Right cardiac atrium (tissue), 5 donors: ENCODE results near the gene RBBP8. TPM values are rescaled to one million over a fixed set of nuclear protein-coding genes. Genes with fewer than 3 reads are reported as not detected.
A peak's percentile ranks its signal among the peaks of the same experiment; 100 is the strongest.

Experiments used
- ATAC-seq, 2 donors: fragments of 200-7000 bp; cut with Tn5 transposase; one replicate each; pipeline versions ENCODE4 v1.8.0 to v1.9.1; 2020; ENCODE audit warnings: moderate library complexity in 2 of 2, mild to moderate bottlenecking in 1 of 2
- DNase-seq, 3 donors: peaks; one replicate each; pipeline ENCODE4 v3.0.0-alpha.2; 2020
- H3K27ac ChIP-seq: one replicate; pipeline ENCODE4 v1.5.1; 2013; ENCODE audit warnings: mild to moderate bottlenecking, low read length, control low read depth, moderate library complexity
- H3K27me3 ChIP-seq: one replicate; pipeline ENCODE4 v1.6.1; 2013; ENCODE audit not compliant: control insufficient read depth, insufficient read depth
- H3K4me1 ChIP-seq: one replicate; pipeline ENCODE4 v1.6.1; 2013; ENCODE audit warnings: low read length; ENCODE audit not compliant: control insufficient read depth, insufficient read depth
- H3K4me3 ChIP-seq: one replicate; pipeline ENCODE4 v1.5.1; 2013; ENCODE audit warnings: low read length, control low read depth
- H3K9me3 ChIP-seq: one replicate; pipeline ENCODE4 v1.6.1; 2013; ENCODE audit warnings: low read length; ENCODE audit not compliant: control insufficient read depth
- WGBS: extraction: QIAGEN DNeasy Blood & Tissue Kit; methylation state at CpG from one replicate; pipeline ENCODE4 v1.1.7; 2013; 5-methylcytosine and 5-hydroxymethylcytosine counted together
- intact Hi-C, 4 donors: fragments of 100-400 bp; cut with DNase I; formaldehyde crosslinking; loops; one replicate each; pipeline versions ENCODE4 v1.11.0 to v1.14.0; 2022 to 2023
- polyA plus RNA-seq: library from polyadenylated mRNA; stranded (reverse); fragments of 200-250 nt; gene quantifications from one replicate; pipeline ENCODE4 v1.2.3, GENCODE V29; 2013
- total RNA-seq, 4 donors: library from RNA; stranded (reverse); fragmentation: NEBNext Ultra II Directional; extraction: Animal tissue kit (Norgen Biotek cat#: 25700); gene quantifications; one replicate each; pipeline ENCODE4 v1.2.1, GENCODE V29; 2021
- donor health status: healthy with polysubstance abuse.
- donor health status: DM: no; HTN: yes; CAD: no.
- donor health status: DM: no; HTN: no; CAD: no.
- donor health status: DM: no; HTN: yes; CAD: no; lungs with severe emphysema.
- donor health status: DM: yes; HTN: yes; CAD: no.

The RBBP8 gene
- total and polyA plus RNA-seq, 5 donors: 6.3 to 9.7 (median 6.6) TPM

GRCh38 chr18:23059541-23060465 is 126.7 kb downstream of the RBBP8 start:
- H3K4me1 ChIP-seq: no peaks in the 10 kb centered on the region
- no peak overlapping the region for H3K27ac ChIP-seq
- ATAC-seq (no peak), DNase-seq (no peak)
- intact Hi-C loops: loop anchor here in 1 of 4 donors (10.0 kb wide), 1 partner anchor 65 kb away; no protein-coding TSS in a partner anchor
- H3K9me3 ChIP-seq: no peaks in the 10 kb centered on the region
- H3K27me3 ChIP-seq: no peaks in the 10 kb centered on the region
- no peak overlapping the region for H3K4me3 ChIP-seq
- WGBS: 72% methylated on average over 9 of the region's 9 CpGs

GRCh38 chr18:23062011-23062410 is 128.9 kb downstream of the RBBP8 start:
- Histone ChIP-seq H3K4me1 (no peaks in the 10 kb centered on the region), H3K27ac (no peak overlapping the region), H3K4me3 (no peak overlapping the region), H3K27me3 (no peaks in the 10 kb centered on the region), H3K9me3 (no peaks in the 10 kb centered on the region)
- DNase-seq (no peak), ATAC-seq (no peak)
- WGBS: 67% methylated on average over 1 of the region's 1 CpG
- intact Hi-C loops: no loop called here

GRCh38 chr18:23063502-23063901 is 130.4 kb downstream of the RBBP8 start:
- H3K4me3 ChIP-seq: no peak overlapping the region
- H3K27ac ChIP-seq: no peak overlapping the region
- no peaks in the 10 kb centered on the region for H3K9me3 ChIP-seq
- WGBS: 96% methylated on average over 6 of the region's 6 CpGs
- ATAC-seq (no peak), DNase-seq (no peak)
- H3K27me3 ChIP-seq: no peaks in the 10 kb centered on the region
- intact Hi-C loops: no loop called here
- H3K4me1 ChIP-seq: no peaks in the 10 kb centered on the region

GRCh38 chr18:23065234-23065806 is 132.2 kb downstream of the RBBP8 start:
- Histone ChIP-seq H3K27me3 (no peaks in the 10 kb centered on the region), H3K4me3 (no peak overlapping the region), H3K4me1 (no peaks in the 10 kb centered on the region), H3K27ac (no peak overlapping the region), H3K9me3 (no peaks in the 10 kb centered on the region)
- ATAC-seq (no peak), DNase-seq (no peak)
- intact Hi-C loops: no loop called here
- 85% methylated on average over 4 of the region's 4 CpGs for WGBS

GRCh38 chr18:23066060-23066459 is 132.9 kb downstream of the RBBP8 start:
- intact Hi-C loops: no loop called here
- WGBS: 64% methylated on average over 7 of the region's 7 CpGs
- H3K27me3 ChIP-seq: no peaks in the 10 kb centered on the region

DNA sequence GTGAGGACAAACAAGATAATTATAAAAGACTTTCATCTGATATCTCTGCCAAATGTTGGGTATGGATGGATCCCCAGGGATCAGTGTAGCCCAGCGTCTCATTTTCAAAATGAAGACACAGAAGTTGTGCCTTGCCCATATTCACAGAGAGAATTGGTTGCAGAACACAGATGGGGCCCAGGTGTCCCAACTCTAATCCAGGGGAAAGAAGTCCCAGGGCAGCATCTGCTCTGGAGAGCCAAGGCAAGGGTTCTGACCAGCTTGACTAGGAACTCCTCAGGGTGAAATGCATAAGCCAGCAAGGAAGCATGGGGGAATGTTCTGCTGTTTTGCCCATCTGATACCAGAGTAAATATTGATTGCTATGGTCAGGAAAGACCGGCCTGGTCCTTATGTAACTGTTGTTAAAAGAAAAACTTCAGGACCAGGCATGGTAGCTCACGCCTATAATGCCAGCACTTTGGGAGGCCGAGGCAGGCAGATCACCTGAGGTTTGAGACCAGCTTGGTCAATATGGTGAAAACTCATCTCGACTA is 133.4 kb downstream of the RBBP8 start:
- H3K27ac ChIP-seq: no peak overlapping the region
- intact Hi-C loops: no loop called here
- no peaks in the 10 kb centered on the region for H3K9me3 ChIP-seq
- no peaks in the 10 kb centered on the region for H3K4me1 ChIP-seq
- WGBS: 87% methylated on average over 5 of the region's 5 CpGs
- ATAC-seq (no peak), DNase-seq (no peak)
- H3K4me3 ChIP-seq: no peak overlapping the region
- no peaks in the 10 kb centered on the region for H3K27me3 ChIP-seq

More at GRCh38 chr18:23066060-23066459, 132.9 kb downstream of the RBBP8 start:
- no peaks in the 10 kb centered on the region for H3K4me1 ChIP-seq
- no peak overlapping the region for H3K4me3 ChIP-seq
- H3K9me3 ChIP-seq: no peaks in the 10 kb centered on the region
- ATAC-seq: peak in 1 of 2 donors; percentile 54
- no peak for DNase-seq
- no peak overlapping the region for H3K27ac ChIP-seq

GRCh38 chr18:23067236-23067635 is 134.1 kb downstream of the RBBP8 start:
- Histone ChIP-seq H3K27me3 (no peaks in the 10 kb centered on the region), H3K4me1 (no peaks in the 10 kb centered on the region), H3K9me3 (no peaks in the 10 kb centered on the region), H3K27ac (no peak overlapping the region), H3K4me3 (no peak overlapping the region)
- 64% methylated on average over 4 of the region's 4 CpGs for WGBS
- no peak for DNase-seq
- intact Hi-C loops: no loop called here
- ATAC-seq: no peak

DNA sequence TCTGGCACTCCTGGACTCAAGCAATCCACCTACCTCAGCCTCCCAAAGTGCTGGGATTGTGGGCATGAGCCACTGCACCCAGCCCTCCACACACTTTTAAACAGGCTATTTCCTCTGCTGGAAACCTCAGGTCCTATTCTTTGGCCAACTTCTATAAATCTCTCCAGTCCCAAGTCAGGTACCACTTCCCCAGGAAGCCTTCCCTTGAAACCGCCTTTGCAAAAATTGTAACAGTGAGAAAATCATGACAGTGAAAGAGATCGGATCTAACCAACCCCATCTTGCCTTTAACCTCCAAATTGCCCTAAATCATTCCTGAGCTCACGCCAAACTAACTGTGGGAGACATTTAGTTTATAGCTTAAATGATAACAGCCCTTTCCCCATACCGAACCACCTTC is 134.9 kb downstream of the RBBP8 start:
- Histone ChIP-seq H3K27me3 (no peaks in the 10 kb centered on the region), H3K4me1 (no peaks in the 10 kb centered on the region), H3K27ac (no peak overlapping the region), H3K4me3 (no peak overlapping the region), H3K9me3 (no peaks in the 10 kb centered on the region)
- WGBS: 85% methylated on average over 4 of the region's 4 CpGs
- intact Hi-C loops: no loop called here
- ATAC-seq (no peak), DNase-seq (no peak)

- DNase-seq (no peak), ATAC-seq (peak in 1 of 2 donors; percentile 74)
- intact Hi-C loops: no loop called here
- 60% methylated on average over 7 of the region's 7 CpGs for WGBS
- Histone ChIP-seq H3K4me3 (no peak overlapping the region), H3K4me1 (no peaks in the 10 kb centered on the region), H3K9me3 (no peaks in the 10 kb centered on the region), H3K27ac (no peak overlapping the region), H3K27me3 (no peaks in the 10 kb centered on the region)
Observed at GRCh38 chr18:23068570-23069310, 135.6 kb downstream of the RBBP8 start.

- WGBS: 80% methylated on average over 10 of the region's 10 CpGs
- no peak overlapping the region for H3K4me3 ChIP-seq
- H3K27me3 ChIP-seq: no peaks in the 10 kb centered on the region
- no peak overlapping the region for H3K27ac ChIP-seq
- no peaks in the 10 kb centered on the region for H3K9me3 ChIP-seq
- ATAC-seq (no peak), DNase-seq (no peak)
- H3K4me1 ChIP-seq: no peaks in the 10 kb centered on the region
- intact Hi-C loops: no loop called here
Observed at GRCh38 chr18:23069481-23069880, 136.4 kb downstream of the RBBP8 start.

DNA sequence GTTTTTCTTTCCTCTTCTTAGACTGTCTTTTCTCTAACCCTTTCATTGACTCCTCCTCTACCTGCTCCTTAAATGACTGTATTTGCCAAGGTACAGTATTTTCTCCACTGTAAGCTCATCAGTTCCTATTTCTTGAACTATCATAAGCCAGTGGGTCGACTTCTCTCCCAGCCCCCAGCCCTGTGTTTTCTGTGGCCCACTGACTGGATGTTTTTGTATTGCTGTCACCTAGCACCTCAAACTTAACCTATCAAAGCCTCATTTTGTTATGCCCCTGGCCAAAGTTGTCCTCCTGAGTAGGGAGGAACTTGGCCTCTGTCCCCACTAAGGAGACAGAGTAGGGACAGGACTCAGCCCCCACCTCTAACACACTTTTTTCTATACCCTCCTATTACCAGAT is 136.8 kb downstream of the RBBP8 start:
- 81% methylated on average over 1 of the region's 1 CpG for WGBS
- H3K27me3 ChIP-seq: no peaks in the 10 kb centered on the region
- H3K4me3 ChIP-seq: no peak overlapping the region
- no peaks in the 10 kb centered on the region for H3K9me3 ChIP-seq
- no peak overlapping the region for H3K27ac ChIP-seq
- no peak for DNase-seq
- H3K4me1 ChIP-seq: no peaks in the 10 kb centered on the region
- intact Hi-C loops: no loop called here
- ATAC-seq: no peak
